Fibroblast of the conjunctiva (primary cell): ENCODE data around the gene SCYGR1.
"Not testable (repeated sequence)": the region's sequence is repeated elsewhere in the genome, so short reads cannot be mapped to it uniquely, and the experiment has no call there.

Source experiments
- DNase-seq: peaks from one replicate; pipeline ENCODE4 v3.0.0-alpha.2; 2010; ENCODE audit warnings: low read depth

Gene SCYGR1

GRCh38 chr2:227402959-227403358 lies 15.2 kb upstream of the SCYGR1 start:
- DNase-seq, result no peak

GRCh38 chr2:227402321-227402720 lies 14.6 kb upstream of the SCYGR1 start:
- no peak for DNase-seq

- no peak for DNase-seq
These were observed 13.8 kb upstream of the SCYGR1 start for GRCh38 chr2:227401550-227401949.

- no peak for DNase-seq
These were observed 11.2 kb upstream of the SCYGR1 start for GRCh38 chr2:227398684-227399670.

GRCh38 chr2:227397562-227397961 lies 9.8 kb upstream of the SCYGR1 start:
- DNase-seq, result no peak

- no peak for DNase-seq
These were observed 7.8 kb upstream of the SCYGR1 start for GRCh38 chr2:227395556-227395955.

GRCh38 chr2:227394401-227394800 lies 6.7 kb upstream of the SCYGR1 start:
- DNase-seq, result no peak

- DNase-seq, result no peak
These were observed 2.9 kb upstream of the SCYGR1 start for GRCh38 chr2:227390468-227391256.

- DNase-seq, result no peak
These were observed 1.9 kb upstream of the SCYGR1 start for GRCh38 chr2:227389661-227390060.

GRCh38 chr2:227389231-227389630 lies 1.5 kb upstream of the SCYGR1 start:
- DNase-seq, result no peak

GRCh38 chr2:227388537-227389011 lies 825 bp upstream of the SCYGR1 start:
- peak; percentile 85 for DNase-seq

- DNase-seq, result no peak
These were observed 1.1 kb downstream of the SCYGR1 start for GRCh38 chr2:227386630-227387029.

GRCh38 chr2:227383686-227384085 lies 4.1 kb downstream of the SCYGR1 start:
- DNase-seq, result no peak

GRCh38 chr2:227382241-227382835 lies 5.4 kb downstream of the SCYGR1 start:
- not testable (repeated sequence) for DNase-seq

GRCh38 chr2:227379095-227379494 lies 8.7 kb downstream of the SCYGR1 start, which contains the start of gene TM4SF20:
Gene TM4SF20 (minus strand): TSS chr2:227379306. CDS start chr2:227379268, 38 bp downstream.
- no peak for DNase-seq

GRCh38 chr2:227378371-227378782 lies 9.4 kb downstream of the SCYGR1 start:
- DNase-seq, result no peak

GRCh38 chr2:227377467-227378351 lies 10.0 kb downstream of the SCYGR1 start:
- DNase-seq, result no peak

- DNase-seq, result no peak
These were observed 10.9 kb downstream of the SCYGR1 start for GRCh38 chr2:227376656-227377396.

- DNase-seq, result no peak
These were observed 13.6 kb downstream of the SCYGR1 start for GRCh38 chr2:227374158-227374557.

- DNase-seq, result no peak
These were observed 14.4 kb downstream of the SCYGR1 start for GRCh38 chr2:227373389-227373788.
